Measurements from ENCODE around the gene LDB2.
"Not testable (repeated sequence)": the region's sequence is repeated elsewhere in the genome, so short reads cannot be mapped to it uniquely, and the experiment has no call there.

LDB2 gene

DNA sequence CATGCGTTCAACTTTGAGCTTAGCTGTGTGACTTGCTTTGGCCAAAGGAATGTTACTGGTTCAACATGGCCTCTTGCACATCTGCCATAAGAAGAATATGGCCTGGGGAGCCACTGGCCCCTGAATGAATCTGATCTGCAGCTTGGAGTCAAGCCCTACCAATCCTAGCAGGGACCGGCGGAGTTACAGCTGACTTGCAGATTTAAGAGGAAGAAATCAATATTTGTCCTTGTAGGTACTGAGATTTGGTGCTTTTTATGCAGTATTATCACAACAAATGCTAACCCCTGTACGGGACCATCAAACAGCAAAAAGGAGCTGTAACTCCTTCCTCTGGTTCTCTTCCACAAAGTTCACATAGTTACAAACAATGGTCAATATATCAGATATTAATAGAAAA is 252.0 kb downstream of the LDB2 start:
- DNase-seq (ENCODE audit: low spot score): no peak

DNA sequence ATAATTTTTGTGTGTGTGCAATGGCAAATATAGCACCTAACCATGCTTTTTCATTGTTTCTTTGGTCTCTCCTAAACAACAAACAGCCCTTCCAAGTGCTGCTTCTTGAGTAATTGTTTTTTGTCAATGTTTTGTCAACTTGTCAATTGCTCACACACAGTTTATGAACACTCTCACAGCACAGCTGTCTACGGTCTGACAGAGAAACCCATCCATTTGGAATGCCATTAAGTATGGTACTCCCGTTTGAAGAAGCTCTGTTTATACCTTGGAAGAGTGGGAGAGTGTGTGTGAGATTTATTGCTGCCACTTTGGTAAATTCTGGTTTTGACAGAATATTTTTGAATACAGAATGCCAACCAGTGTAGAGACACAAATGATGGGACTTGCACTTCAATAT is 254.6 kb downstream of the LDB2 start:
- no peak for DNase-seq (ENCODE audit: low spot score)

DNA sequence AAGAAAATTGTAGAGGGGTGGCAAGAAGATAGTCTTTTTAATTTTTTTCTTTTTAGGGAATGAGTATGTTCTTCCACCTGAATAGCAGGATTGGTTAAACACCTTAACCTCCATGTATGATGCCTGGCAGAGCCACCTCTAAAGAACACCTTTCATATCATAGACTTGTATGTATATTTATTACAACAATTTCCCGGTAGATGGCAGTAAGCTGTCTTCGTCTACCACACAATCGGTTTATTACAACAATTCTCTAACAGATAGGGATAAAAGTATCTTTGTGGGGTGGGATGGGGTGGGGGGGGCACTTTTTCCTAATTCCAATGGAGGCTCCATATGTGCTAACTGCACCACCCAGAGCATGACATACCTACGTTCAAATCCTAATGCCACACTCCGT is 255.5 kb downstream of the LDB2 start:
- no peak for DNase-seq (ENCODE audit: low spot score)

DNA sequence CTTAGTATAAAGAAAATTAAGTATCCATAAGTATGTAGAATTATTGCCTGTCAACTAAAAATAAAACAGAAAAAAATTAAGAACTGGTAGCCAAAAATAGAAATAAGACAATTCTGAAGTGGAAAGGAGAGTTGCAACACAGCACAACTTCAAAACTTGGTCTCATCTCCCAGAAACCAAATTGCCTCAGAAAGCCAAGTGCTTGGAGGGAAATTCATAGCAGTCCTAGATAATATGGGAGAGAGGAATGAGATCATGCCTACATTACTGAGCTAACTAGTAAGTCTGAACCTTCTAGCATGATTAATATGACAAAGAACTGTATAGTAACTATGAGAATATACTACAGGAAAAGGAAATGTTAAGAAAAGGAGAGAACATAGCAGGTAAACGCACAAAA is 256.5 kb downstream of the LDB2 start:
- no peak for DNase-seq (ENCODE audit: low spot score)

DNA sequence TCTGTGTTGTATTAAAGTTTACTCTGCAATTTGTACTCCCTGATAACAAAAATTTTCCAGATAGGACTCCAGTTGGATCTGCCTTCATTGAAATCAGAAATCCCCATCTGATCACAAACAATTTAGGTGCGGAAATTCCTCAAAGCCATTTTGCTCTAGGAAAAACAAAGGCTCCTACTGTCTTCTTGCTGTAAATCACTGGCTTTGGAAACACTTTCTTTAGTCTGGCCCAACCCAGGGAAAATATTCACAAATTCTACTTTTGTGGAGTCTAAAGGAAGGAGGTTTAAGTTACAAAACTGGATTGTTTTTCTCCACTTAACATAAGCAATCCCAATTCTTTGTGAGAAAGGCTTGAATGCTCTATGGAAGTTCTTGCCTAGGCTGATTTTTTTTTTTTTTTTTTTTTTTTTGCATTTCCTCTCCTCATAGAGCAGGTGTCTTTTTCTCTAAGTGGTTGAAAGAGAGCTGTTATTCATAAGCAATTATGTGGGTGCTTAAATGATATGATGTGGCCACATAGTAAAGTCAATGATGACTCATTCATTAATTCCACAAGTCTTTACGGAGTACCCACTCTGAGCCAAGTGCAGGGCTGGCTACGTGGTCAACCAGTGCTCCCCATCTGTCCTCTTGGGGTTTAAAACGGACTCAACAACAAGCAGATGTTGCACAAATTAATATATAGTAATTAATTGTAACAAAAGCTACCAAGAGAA is 261.4 kb downstream of the LDB2 start:
- no peak for DNase-seq (ENCODE audit: low spot score)

DNA sequence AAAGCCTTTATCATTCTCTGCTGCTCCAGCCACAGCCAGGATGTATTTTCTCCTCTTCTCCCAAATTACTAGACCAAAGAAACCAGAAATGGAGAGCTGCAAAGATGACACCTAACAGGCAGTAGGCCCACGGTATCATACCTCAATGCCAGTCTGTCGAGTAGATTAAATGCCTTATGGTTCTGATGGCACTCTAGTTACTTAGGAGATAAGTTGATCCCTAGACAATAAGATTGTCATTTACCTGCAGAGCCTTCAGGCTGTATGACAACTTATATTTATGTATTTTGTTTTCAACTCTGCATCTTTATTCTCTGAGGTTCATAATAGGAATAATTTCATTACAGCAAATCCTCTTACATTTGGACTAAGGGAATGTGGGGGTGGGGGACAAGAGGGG is 262.1 kb downstream of the LDB2 start:
- no peak for DNase-seq (ENCODE audit: low spot score)

DNA sequence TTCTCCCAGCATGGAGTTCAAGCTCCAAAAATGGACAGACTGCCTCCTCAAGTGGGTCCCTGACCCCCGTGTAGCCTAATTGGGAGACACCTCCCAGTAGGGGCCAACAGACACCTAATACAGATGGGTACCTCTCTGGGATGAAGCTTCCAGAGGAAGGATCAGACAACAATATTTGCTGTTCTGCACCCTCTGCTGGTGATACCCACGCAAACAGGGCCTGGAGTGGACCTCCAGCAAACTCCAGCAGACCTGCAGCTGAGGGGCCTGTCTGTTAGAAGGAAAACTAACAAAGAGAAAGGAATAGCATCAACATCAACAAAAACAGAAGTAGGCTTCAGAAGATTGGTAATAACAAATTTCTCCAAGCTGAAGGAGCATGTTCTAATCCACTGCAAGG is 269.2 kb downstream of the LDB2 start:
- DNase-seq (ENCODE audit: low spot score): not testable (repeated sequence)

DNA sequence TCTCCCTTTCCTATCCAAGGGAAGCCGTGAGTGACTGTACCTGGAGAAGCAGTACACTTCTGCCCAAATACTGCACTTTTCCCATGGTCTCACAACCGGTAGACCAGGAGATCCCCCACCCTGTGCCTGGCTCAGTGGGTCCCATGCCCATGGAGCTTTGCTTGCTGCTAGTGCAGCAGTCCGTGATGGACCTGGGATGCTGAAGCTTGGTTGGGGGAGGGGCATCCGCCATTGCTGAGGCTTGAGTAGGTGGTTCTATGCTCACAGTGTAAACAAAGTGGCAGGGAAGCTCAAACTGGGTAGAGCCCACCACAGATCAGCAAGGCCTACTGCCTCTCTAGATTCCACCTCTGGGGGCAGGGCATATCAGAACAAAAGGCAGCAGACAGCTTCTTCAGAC is 269.6 kb downstream of the LDB2 start:
- not testable (repeated sequence) for DNase-seq (ENCODE audit: low spot score)

DNA sequence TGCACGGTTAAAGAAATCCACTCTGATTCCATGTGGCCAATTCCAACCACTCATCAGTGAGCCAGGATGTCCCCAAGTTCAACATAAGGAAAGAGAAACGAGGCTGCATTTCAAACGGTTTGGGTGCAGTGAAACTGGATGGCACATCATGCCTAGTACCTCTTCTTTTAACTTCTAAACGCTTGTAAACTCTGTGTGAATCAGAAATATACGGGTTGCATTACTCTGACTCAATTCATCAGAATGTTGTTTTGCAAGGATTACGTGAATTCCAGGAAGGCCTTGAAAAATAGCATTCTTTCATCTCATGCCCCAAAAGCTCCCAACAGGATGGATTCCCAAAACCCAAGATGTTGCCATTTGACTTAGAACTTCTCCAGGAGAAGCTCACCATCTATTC is 270.4 kb downstream of the LDB2 start:
- no peak for DNase-seq (ENCODE audit: low spot score)

DNA sequence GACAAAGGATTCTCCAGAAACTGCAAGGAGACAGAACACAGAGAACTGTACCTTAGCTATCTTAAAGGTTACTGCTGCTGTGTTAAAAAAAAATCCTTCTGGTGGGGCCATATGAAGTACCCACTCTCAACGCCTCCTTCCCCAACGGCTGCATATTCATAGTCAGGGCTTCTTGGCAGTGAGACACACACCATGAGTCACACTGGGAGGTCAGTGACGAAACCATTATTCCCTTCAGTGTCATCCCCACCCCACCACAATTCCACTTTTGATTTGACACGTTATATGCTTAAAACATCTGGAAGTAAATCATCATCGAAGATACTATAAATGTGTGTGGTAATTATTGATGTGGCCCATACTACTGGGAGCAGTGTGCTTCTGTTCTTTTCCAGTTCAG is 271.5 kb downstream of the LDB2 start:
- DNase-seq (ENCODE audit: low spot score): no peak

DNA sequence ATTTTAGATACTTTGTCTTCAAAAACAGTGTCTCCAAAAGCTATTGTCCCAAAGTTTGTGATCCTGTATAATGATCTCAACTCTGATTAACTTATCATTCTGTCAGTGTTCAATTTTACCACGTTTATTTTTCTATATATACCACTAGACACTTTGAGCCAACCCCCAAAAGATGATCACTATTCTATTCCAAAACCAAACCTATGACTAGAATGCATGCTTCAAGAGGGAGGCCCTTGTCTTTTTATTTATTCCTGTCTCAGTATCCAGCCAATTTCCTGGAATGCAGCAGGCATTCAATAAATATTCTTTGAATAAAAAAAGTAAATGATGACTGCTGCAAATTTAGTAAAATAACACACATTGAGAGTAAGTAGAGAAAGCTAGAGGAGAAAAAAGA is 275.6 kb downstream of the LDB2 start:
- DNase-seq (ENCODE audit: low spot score): no peak

DNA sequence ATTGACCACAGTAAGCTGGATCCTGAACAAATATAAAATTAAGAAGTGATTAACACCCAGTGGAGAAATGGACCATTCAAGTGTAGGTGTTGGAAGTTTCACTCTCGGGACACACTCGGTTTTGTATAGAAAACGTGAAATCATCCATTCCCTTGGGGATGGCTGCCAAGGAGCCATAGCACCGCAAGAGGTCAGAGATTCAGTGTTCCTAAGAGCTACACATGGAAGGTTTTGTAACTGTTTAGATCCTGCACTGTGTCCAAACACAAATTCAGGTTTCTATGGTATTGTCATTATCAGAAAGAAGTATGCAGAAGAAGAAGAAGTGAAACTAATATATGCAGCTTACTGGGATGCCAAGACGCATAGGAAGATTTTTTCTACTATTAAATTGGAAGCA is 281.0 kb downstream of the LDB2 start:
- DNase-seq (ENCODE audit: low spot score): no peak

DNA sequence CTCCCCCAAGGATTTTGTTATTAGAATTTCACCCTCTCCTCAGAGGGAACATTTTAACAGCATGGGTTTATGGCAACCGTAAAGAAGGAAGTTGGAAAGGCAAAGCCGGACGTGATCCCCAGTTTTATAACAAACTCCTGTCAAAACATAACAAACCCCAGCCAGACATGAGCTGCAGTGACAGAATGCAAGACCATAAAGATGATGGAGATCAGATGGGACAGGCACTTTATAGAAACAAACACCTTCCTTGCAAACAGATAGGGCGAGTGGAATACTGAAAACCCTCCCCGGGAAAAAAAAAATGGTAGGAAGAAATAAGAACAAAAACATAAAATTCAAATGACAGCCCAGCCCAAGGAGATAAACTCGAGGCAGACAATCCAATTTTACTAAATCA is 281.4 kb downstream of the LDB2 start:
- DNase-seq (ENCODE audit: low spot score): no peak

DNA sequence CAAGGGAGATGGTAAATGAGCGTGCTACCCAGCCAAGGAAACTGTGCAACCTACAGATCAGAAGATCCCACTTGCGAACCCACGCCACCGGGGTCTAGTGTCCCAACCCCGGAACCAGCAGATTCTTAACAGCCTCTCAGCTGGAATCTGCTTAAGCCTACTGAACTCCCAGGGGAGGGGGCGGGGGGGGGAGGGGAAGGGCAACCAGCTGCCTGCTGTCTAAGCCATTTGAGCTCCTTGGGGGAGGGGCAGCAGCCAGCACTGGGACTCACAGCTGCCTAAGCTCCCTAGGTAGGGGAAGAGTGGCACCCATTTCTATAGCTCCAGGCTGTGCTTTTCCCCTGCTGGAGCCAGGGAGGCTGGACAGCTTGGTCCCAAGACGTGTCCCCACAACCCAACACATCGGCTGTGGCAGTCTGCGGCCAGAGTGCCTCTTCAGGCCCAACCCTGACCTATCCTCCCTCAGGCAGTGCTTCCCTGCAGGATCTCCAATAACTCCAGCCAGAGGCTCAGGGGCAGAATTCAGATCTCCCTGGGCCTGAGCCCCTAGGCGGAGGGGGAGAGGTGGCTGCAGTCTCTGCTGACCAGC is 289.2 kb downstream of the LDB2 start:
- DNase-seq (ENCODE audit: low spot score): no peak

DNA sequence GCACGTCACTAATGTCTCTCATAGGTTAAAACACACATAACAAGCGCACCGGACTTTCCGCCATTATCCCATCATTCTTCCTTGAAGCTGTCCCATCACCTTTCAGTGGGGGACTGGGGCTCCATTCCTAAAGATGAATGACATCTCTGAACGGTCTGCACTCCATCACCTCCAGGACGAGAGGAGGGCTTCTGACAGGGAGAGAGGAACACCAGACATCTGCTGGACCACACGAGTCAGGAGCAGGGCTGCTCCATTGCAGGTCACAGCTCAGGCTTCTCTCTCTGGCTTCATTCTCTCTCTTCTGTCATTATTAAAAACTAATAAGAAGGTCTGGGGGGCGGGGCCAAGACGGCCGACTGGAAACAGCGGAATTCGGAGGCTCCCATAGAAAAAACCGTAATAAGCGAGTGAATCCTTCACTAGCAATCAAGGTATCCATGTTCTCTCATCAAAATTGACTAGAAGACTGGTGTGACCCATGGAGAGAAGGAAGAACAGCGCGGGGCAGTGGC is 289.8 kb downstream of the LDB2 start:
- DNase-seq (ENCODE audit: low spot score): no peak

DNA sequence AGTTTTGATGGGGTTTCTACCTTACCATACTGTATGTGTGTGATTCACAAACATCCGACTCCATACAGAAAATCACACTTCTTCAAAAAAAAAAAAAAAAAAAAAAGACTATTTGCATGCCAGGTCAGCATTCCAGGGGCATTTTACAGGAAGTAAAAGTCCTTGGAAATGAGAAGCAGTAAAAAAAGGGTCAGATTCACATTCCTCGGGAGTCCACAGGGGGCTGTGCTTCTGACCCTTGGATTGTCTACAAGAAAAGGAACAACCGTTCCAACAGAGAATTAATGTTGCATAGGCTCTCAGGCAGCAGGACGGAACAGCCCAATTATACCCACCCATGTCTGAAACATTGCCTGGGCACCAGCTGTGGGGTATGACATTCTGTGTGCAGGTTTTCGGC is 290.3 kb downstream of the LDB2 start:
- DNase-seq (ENCODE audit: low spot score): no peak

DNA sequence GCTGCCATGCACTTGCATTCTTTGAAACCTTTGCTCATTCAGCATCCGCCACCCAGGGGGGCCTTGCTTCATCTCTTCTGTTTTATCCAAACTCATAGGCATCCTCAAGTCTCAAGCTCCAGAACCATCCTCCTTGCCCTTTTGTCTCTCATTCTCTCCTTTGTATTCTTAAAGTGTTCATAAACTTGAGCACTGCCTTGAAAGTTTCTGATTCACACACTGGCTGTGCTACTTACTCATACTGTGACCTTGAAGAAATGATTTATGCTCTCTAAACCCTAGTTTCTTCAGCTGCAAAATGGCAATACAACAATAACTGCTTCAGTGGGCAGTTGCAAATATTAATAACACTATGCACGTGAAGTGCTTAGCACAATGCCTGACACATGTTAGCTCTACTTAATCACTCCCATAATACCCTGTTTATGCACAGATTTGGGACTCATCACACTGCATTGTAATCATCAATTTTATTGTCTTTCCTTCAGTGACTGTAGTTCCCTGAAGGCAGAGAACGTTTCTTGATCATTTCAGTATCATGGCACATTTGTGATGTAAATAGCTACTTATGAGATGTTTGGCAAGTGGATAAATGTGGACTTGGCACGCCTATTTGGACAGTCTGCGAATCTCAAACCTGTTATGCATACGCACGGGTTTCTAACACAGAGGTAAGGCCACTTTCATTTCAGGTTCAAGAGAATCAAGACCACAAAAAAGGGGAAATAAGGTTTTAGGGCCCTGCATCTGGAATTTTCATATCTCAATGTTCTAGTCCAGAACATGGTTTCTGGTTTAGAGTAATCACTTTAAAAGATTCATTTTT is 291.0 kb downstream of the LDB2 start:
- DNase-seq (ENCODE audit: low spot score): no peak

DNA sequence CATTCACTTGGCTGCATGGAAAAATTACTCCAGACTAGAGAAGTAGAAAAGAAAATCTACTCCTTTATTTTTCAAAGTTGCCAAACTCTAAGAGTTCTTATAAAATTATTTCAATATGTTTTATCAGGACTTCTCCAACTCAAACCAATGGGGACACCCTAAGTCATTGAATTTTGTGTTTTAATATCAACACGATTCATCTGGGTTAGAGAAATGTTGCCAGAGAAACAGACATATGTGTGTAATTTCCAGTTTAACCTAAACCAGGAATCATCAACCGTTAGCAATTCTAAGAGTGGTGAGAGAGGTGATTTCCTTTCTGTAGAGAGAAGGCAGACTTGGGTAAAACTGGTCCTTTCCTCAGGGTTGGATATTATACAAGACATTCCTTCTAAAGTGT is 291.8 kb downstream of the LDB2 start:
- DNase-seq (ENCODE audit: low spot score): no peak

DNA sequence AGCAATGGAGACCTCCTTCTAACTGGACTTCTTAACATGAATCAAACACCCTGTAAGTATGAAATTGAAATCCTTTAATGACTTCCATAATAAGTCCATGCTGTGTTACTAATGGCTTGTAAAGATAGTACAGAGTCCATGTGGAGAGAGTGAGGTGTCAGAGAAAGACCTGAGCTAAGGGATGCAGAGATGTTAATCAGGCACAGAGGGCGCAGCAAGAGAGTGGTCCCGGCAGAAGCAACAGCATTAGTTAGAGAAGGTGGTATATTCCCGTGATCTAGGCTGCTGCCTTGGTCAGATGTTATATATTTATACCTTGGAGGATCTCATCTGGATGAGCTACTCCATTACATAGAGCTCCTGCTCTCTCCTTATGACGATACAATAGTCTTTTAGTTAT is 295.3 kb downstream of the LDB2 start:
- no peak for DNase-seq (ENCODE audit: low spot score)

DNA sequence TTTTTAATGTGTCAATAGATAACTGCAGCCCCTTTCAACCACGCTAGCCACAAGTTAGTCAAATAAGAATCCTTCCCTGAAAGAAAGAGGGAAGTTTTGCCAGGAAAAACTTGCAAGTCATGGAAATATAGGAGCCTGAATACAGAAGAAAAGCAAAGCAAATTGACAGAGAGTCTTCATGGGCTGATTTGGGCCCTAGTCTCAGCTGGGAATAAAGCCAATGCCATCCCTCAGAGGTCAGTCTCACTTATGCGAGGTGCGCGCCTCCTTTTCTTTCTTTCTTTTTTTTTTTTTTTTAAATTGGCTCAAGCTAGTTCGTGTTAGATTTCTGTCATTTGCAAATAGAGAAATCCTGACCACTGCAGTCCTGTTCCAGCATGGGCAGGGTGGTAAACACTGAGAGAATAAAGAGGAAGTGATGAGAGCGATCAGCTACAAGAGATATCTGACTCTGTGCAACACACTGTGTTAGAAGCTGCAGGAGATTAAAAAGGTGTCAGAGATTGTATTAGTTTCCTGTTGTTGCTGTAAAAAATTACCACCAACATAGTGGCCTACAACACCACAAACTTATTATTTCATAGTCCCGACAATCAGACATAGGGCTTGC is 299.7 kb downstream of the LDB2 start:
- no peak for DNase-seq (ENCODE audit: low spot score)

DNA sequence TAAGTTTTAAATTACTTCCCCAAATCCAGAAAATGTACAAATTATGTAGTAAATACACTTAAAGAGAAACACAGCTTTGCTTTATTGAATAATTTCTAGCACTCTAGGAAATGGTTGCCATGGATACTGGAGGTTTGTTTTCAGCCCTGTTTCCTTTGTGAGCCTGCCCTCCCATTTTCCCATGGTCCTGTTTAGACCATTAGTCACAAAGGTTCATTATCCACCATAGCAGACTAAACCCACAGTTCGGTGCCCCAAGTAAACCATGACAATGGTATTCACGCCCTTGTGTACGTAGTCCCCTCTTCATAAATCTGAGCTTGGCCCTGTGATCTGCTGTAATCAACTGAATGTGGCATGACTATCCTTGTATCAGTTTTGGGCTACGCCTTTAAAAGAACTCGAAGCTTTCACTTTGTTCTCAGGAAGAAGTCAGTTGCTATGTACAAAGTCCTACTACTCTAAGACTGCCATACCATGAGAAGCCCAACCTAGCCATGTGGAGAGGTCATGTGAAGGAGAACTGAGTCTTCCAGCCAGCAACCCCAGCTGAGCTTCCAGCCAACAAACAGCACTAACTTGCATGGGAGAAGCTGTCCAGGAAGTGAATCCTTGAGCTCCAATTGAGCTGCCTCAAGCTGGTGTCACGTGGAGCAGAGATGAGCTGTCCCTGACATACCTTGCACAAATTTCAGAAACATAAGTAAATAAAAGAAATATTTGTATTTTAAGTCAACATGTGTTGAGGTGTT is 300.4 kb downstream of the LDB2 start:
- no peak for DNase-seq (ENCODE audit: low spot score)

DNA sequence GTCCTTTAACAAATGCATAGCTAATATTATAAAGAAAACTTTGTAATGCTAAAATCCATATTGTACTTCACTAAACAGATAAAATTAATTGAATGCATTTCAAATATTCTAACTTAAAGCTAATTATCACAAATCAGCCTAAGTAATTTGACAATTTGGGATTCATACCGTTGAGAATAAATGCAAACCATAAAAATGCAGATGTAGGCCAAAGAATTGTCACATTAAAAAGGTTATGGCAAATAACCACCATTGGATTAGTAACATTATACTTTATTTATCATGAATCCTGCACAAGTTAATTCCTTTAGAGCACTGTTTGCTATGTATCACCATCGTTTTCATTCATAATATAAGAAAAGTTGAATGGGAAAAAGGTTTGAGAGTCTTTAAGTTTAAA is 301.0 kb downstream of the LDB2 start:
- DNase-seq (ENCODE audit: low spot score): no peak

All from ecto neural progenitor cell (in vitro differentiated cells).